CD4-positive, alpha-beta T cell treated with Interleukin-15 for 4 hours (primary cell): Measurements from ENCODE around the gene ALB.
A peak's percentile ranks its signal among the peaks of the same experiment; 100 is the strongest.

Source experiments
- DNase-seq: peaks from one replicate; pipeline ENCODE4 v3.0.0-alpha.2; 2020; ENCODE audit warnings: low spot score

The ALB gene

DNA sequence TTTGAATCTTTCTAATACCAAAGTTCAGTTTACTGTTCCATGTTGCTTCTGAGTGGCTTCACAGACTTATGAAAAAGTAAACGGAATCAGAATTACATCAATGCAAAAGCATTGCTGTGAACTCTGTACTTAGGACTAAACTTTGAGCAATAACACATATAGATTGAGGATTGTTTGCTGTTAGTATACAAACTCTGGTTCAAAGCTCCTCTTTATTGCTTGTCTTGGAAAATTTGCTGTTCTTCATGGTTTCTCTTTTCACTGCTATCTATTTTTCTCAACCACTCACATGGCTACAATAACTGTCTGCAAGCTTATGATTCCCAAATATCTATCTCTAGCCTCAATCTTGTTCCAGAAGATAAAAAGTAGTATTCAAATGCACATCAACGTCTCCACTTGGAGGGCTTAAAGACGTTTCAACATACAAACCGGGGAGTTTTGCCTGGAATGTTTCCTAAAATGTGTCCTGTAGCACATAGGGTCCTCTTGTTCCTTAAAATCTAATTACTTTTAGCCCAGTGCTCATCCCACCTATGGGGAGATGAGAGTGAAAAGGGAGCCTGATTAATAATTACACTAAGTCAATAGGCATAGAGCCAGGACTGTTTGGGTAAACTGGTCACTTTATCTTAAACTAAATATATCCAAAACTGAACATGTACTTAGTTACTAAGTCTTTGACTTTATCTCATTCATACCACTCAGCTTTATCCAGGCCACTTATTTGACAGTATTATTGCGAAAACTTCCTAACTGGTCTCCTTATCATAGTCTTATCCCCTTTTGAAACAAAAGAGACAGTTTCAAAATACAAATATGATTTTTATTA lies 28.3 kb downstream of the ALB start:
- DNase-seq: no peak

DNA sequence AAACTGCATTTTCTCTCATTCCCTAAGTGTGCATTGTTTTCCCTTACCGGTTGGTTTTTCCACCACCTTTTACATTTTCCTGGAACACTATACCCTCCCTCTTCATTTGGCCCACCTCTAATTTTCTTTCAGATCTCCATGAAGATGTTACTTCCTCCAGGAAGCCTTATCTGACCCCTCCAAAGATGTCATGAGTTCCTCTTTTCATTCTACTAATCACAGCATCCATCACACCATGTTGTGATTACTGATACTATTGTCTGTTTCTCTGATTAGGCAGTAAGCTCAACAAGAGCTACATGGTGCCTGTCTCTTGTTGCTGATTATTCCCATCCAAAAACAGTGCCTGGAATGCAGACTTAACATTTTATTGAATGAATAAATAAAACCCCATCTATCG lies 29.1 kb downstream of the ALB start:
- no peak for DNase-seq

GRCh38 chr4:73434311-73434710 lies 30.2 kb downstream of the ALB start:
- no peak for DNase-seq

GRCh38 chr4:73435984-73436383 lies 31.9 kb downstream of the ALB start, which contains the start of gene AFP:
Gene AFP (plus strand): TSS chr4:73436221. CDS start chr4:73436263, 42 bp downstream.
- no peak for DNase-seq

DNA sequence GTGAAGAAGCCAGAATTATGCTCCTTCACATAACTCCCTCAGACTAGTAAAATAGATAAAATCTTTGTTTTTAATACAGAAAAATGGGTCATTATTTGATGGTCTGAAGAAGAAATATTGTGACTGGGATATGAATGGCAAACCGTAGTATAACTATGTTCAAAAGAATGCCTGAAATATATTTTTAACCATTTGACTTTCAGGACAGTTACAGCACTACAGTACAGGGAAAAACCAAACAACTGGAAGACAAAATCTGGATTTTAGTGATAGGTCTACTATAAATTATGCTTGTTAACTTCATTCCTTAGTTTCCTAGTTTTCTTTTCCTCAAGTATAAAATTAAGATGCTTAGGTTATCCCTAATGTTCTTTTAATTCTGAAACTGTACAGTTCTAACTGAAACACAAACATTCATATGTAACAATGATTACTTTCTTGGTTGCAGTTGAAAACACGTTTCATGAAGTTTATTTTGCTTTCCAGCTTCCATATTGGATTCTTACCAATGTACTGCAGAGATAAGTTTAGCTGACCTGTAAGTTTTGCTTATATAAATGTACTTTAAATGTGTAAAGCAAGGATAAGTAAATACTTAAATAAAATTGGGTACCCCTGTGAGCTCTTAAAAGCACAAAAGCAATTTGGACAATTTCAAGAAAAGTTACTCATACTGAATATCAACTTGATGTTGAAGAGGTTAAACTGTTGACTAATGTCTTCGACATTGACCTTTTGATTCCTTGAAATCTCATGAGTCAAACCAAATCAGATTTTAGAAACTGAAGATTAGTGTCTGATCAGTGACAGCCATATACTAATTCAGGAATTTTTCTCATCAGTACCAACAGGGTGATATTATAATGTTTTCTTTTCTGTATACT lies 32.8 kb downstream of the ALB start:
- DNase-seq: no peak

GRCh38 chr4:73437558-73437956 lies 33.5 kb downstream of the ALB start:
- no peak for DNase-seq

DNA sequence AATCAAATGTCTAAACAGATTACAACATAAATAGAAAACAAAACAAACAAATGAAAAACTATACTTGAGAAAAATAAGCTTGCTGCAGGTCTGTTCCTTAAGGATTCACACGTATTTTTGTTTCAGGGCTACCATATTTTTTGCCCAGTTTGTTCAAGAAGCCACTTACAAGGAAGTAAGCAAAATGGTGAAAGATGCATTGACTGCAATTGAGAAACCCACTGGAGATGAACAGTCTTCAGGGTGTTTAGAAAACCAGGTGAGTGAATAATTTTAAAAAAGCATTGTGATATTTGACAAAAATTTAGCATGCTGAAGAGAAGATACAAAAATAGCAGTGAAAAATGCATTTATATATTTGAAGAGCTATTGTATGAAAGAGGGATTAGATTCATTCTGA lies 34.0 kb downstream of the ALB start:
- DNase-seq: no peak

DNA sequence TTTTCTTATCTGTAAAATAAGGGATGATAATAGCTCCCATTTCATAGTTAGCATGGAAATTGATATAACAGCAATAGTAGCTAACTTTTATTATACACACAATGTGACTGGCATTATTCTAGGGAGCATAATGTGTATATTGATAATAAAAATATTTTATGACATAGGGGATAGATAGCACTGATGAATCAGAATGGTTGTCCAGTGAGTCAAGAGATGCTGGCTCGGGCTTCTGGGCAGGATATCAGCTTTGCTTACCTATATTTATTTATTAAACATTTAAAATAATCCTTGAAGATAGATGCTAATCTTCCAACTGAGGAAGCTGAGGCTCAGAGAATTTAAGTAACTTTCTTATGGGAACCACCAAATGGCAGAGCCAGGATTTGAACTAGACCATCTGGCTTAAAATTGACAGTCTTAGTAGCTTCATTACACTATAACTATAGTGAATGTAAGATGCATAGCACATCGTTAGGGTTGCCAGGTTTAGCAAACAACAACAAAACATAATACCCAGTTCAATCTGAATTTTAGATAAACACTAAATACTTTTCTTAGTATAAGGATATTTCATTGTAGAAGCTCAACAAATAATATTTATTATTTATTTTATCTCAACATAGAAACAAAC lies 34.6 kb downstream of the ALB start:
- DNase-seq: no peak

DNA sequence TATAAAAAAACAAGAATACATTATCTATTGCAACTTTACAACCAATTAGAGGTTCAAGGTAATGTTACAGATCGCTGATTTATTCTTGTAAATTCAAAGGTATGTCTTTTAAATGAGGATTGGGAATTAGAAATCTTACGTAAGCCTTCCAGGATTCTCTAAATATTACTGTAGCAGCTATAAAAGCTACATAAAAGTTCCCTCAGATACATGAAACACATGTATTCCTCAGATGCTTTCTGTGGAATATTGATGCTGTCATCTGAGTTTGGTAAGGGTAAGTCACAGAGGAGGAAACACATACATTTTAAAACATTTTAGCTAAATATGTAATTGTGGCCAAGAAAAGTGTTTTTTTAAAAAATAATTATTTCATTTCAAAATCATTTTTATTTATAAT lies 35.4 kb downstream of the ALB start:
- no peak for DNase-seq

GRCh38 chr4:73439991-73440390 lies 35.9 kb downstream of the ALB start:
- no peak for DNase-seq

DNA sequence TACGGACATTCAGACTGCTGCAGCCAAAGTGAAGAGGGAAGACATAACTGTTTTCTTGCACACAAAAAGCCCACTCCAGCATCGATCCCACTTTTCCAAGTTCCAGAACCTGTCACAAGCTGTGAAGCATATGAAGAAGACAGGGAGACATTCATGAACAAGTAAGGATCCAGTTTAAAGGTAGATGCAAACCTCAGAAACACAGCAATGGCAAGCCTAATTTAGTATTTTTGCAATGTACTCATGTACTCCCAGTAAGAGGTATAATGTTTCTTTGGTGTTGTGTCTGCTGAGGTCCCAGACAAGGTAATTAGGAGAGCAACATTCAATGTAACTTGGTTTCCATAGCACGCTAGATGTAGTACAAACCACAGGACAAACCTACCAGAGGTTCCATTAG lies 36.6 kb downstream of the ALB start:
- DNase-seq: no peak

- DNase-seq: no peak
Observed at GRCh38 chr4:73442275-73442674, 38.2 kb downstream of the ALB start.

GRCh38 chr4:73443224-73443623 lies 39.1 kb downstream of the ALB start:
- DNase-seq: no peak

DNA sequence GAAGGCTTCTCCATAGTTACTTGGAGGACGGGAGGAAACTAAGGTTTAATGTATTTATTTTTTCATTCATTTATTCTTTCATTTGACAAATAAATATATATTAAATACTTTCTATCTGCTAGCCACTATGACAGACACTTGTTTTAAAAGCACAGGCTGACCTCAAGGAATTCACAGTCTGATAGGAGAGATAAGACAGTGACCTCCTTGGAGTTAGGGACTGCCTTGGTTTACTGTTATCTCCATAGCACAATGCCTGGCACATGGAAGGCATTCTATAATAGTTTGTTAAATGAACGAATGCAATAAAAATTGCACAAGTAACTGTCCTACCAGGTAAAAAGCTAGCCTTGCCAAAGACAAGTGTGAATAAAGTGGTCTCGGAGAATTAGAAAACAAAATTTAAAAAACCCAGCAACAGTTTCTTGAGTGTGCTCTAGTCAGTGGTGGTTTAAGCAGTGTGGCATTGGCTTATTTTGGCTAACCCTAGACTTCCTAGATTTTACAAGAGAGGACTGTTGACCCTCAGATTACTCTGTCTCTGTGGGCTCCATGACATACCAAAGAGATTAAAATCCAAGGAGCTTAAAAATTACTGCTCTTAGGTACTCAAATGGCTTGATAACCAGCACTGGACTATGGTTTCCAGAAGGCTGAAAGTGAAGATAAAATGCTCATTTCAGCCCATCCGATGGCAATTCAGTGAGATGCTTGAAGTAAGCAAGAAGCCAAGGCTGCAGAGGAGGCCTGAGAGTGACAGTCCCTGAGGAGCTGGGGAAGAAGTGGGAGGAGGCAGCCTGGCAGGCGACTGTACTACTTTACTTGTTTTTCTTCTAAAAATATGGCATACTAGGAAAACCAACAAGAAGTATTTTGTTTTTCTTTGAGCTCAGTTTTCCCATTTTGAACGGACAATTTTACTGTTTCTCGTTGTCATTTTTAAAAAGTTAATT lies 41.6 kb downstream of the ALB start:
- no peak for DNase-seq

- peak; percentile 18 for DNase-seq
Observed at GRCh38 chr4:73446336-73446938, 42.4 kb downstream of the ALB start.

- no peak for DNase-seq
Observed at GRCh38 chr4:73447671-73448070, 43.6 kb downstream of the ALB start.

- no peak for DNase-seq
Observed at GRCh38 chr4:73448448-73449203, 44.5 kb downstream of the ALB start.

DNA sequence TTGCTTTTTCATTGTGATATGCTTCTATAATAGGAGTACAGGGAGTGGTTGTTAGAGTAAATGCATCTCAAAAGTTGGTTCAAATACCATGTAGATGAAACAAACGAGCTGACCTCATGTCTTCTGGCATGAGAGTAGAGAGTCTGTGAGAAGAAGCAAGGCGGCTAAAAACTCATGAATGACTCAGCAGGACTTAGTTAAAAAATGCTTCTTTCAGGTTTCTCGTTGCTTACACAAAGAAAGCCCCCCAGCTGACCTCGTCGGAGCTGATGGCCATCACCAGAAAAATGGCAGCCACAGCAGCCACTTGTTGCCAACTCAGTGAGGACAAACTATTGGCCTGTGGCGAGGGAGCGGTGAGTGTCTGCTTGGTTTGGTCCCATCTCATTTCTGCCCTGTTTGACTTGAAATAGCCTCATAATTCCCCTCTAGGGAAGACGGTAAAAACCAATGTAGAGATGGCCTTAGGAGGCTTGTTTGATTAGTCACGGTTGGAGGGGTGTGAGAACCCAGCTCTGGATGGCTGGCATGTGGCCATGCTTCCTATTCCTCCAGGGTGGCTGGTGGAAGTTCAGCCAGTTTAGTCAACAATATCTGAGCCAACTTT lies 46.4 kb downstream of the ALB start:
- no peak for DNase-seq

DNA sequence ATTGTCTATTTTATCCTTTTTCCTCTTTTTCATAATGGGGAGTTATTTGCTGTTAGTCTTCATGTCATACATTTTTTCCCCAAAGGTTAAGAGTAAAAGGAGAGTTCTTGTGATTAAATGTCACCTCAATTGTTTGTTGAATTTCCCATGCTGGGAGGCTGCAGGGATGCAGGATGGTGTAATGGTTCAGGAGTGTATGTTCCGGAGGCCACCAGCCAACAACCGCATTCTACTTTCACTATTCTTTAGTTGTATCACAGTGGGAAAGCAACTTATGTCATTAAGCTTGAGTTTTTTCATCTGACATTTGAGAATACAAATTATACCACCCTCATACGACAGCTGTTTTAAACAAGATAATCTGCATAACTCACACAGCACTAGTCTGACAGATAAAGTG lies 47.3 kb downstream of the ALB start:
- DNase-seq: no peak
